Pancreas (tissue), 10 donors: ENCODE measurements around the gene EFCAB3. TPM values are rescaled to one million over a fixed set of nuclear protein-coding genes. Genes with fewer than 3 reads are reported as not detected.

ENCODE experiments used
- ATAC-seq, 4 donors: fragments of 200-7000 bp; cut with Tn5 transposase; one replicate each; pipeline versions ENCODE4 v1.8.0 to v1.9.1; 2020; ENCODE audit warnings: mild to moderate bottlenecking in 4 of 4, moderate library complexity in 4 of 4
- DNase-seq, 6 donors: peaks; one replicate each; pipeline ENCODE4 v3.0.0-alpha.2; 2020
- FAIRE-seq: peaks from 2 replicates; lab custom pipeline; 2012; peaks lifted over from hg19 to GRCh38; lab: Jason Lieb, UNC
- H3K27ac ChIP-seq, 4 donors: fragments of 200-600 bp; sonication (generic); 1 replicate in 3 of 4; 2 replicates in 1 of 4; pipeline versions ENCODE4 v1.5.0 to v1.8.0; 2020
- H3K27me3 ChIP-seq, 4 donors: fragments of 200-600 bp; one replicate each; pipeline ENCODE4 v1.8.0; 2021
- H3K36me3 ChIP-seq, 3 donors: fragments of 200-600 bp; sonication (generic) in 1 of 3; one replicate each; pipeline versions ENCODE4 v1.5.0 to v1.8.0; 2020 to 2021
- H3K4me1 ChIP-seq, 3 donors: fragments of 200-600 bp; one replicate each; pipeline ENCODE4 v1.8.0; 2021
- H3K4me3 ChIP-seq, 4 donors: fragments of 200-600 bp; sonication (generic) in 2 of 4; one replicate each; pipeline versions ENCODE4 v1.5.0 to v1.8.0; 2020 to 2021
- H3K9me3 ChIP-seq, 4 donors: fragments of 200-600 bp; one replicate each; pipeline ENCODE4 v1.8.0; 2021
- WGBS, 2 donors: extraction: QIAGEN DNeasy Blood & Tissue Kit; methylation state at CpG; one replicate each; pipeline ENCODE4 v1.1.7; 2013; 5-methylcytosine and 5-hydroxymethylcytosine counted together
- intact Hi-C, 3 donors: fragments of 100-400 bp; cut with DNase I; formaldehyde crosslinking; loops; one replicate each; pipeline versions ENCODE4 v1.11.1 to v1.14.2; 2022
- polyA plus RNA-seq, 2 donors: library from polyadenylated mRNA; stranded (reverse); fragments of 200-250 nt; gene quantifications; one replicate each; pipeline ENCODE4 v1.2.3, GENCODE V29; 2013
- total RNA-seq, 6 donors: library from RNA; stranded (reverse); fragmentation: NEBNext Ultra II Directional in 4 of 6; extraction: Animal tissue kit (Norgen Biotek cat#: 25700) in 4 of 6; gene quantifications; one replicate each; pipeline versions ENCODE4 v1.2.1 to v1.2.4, GENCODE V29; 2021 to 2023
- TF ChIP-seq, protein P1 (sequence below), 4 donors: fragments of 200-600 bp; sonication (generic) in 3 of 4; IDR thresholded peaks; one replicate each; pipeline versions ENCODE4 v1.5.0 to v1.8.0; 2021; ENCODE audit warnings: antibody characterized with exemption in 4 of 4
- donor health status: healthy with polysubstance abuse.
- donor health status: DM: no; HTN: no; CAD: no; lungs with moderate emphysema.
- donor health status: DM: no; HTN: no; CAD: no.
- donor health status: control.
- donor health status: control.
- donor health status: Bipolar disorder and iron deficiency.
- donor health status: DM: yes; HTN: yes; CAD: no.
- donor health status: DM: no; HTN: no; CAD: no.
- donor health status: DM: no; HTN: no; CAD: no.
- donor health status: DM: yes; HTN: yes; CAD: no.

The EFCAB3 gene
- total RNA-seq (not detected), polyA plus RNA-seq (not detected)

DNA sequence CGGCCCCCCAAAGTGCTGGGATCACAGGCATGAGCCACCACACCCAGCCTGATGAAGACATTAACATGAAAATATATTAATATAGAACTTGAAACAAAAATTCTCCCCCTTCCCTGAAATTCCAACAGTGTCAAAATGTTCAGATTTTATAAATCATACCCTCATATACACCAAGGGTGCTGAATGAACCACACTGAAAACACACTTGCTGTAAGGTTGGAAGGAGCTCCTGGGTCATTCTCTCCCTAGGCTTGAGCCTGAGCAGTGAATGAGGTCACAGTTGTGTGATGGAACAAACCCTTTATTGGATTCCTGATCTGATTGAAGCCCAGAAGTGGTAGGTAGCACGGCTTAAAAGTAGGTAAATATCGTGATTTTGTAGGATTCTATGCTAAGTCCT lies at the start of gene EFCAB3:
TSS of gene EFCAB3 (plus strand) at position 301 of the 400 bp plus-strand sequence. CDS start 2,427 bp downstream, outside the sequence.
- no peaks in the 10 kb centered on the region for H3K36me3 ChIP-seq
- intact Hi-C loops: no loop called here
- DNase-seq: no peak
- H3K4me1 ChIP-seq: no peaks in the 10 kb centered on the region
- no peaks in the 10 kb centered on the region for H3K9me3 ChIP-seq
- H3K27me3 ChIP-seq: peaks cover 0 to 6% (median 0%) of the 10 kb centered on the region in 4 donors
- WGBS, 2 donors: 67 to 86% methylated on average over 3 of the region's 3 CpGs
- TF ChIP-seq, protein P1, sequence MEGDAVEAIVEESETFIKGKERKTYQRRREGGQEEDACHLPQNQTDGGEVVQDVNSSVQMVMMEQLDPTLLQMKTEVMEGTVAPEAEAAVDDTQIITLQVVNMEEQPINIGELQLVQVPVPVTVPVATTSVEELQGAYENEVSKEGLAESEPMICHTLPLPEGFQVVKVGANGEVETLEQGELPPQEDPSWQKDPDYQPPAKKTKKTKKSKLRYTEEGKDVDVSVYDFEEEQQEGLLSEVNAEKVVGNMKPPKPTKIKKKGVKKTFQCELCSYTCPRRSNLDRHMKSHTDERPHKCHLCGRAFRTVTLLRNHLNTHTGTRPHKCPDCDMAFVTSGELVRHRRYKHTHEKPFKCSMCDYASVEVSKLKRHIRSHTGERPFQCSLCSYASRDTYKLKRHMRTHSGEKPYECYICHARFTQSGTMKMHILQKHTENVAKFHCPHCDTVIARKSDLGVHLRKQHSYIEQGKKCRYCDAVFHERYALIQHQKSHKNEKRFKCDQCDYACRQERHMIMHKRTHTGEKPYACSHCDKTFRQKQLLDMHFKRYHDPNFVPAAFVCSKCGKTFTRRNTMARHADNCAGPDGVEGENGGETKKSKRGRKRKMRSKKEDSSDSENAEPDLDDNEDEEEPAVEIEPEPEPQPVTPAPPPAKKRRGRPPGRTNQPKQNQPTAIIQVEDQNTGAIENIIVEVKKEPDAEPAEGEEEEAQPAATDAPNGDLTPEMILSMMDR (IDR thresholded peaks at IDR 0.05): no peak
- ATAC-seq: no peak
- no peak within 1 kb of the TSS for H3K27ac ChIP-seq
- no peak for FAIRE-seq
- no peak within 1 kb of the TSS for H3K4me3 ChIP-seq

DNA sequence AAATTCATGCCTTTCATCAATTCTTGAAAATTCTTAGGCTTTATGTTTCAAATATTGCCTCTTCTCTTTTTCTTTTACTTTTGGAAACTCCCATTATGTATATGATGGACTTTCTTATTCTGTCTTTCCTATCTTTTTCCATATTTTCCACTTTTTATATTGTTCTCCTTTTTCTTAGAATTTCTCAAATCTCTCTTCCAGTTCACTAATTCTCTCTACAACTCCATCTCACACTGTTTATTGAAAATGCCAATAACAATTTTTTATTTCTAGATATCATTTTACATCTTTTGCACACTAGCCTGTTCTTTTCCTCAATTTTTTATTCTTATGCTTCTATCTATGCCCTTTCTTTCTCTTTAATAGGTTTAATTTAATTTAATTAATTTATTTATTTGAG lies 43.8 kb upstream of the EFCAB3 start:
- no peak overlapping the region for H3K27ac ChIP-seq
- TF ChIP-seq, protein P1 (IDR thresholded peaks at IDR 0.05): no peak
- no peaks in the 10 kb centered on the region for H3K4me1 ChIP-seq
- FAIRE-seq (no peak), ATAC-seq (no peak), DNase-seq (no peak)
- H3K27me3 ChIP-seq: no peaks in the 10 kb centered on the region
- no peaks in the 10 kb centered on the region for H3K9me3 ChIP-seq
- intact Hi-C loops: no loop called here
- H3K36me3 ChIP-seq: no peaks in the 10 kb centered on the region
- H3K4me3 ChIP-seq: no peak overlapping the region

DNA sequence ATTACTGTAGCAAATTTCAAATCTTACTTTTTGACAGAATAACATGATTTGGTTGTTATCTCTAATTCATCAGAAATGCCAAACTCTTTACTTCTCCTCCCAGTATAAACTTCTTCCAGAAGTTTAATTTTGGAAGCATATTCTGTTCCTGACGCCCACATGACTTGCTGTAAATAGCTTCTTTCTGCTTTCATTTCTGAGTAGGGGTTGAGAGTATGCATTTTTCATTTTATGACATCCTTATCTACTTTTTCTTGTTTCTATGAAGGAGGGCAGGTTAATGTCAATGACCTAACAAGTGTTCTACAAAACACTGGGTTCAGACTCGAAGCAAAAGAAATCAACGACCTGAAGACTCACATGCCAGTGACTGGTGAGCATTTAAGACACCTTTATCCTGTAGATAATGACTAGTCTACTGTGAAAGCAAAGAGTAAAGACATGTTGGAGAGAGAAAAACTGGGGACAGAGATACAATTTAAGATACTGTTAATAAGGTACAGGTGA lies 36.5 kb upstream of the EFCAB3 start:
- FAIRE-seq (no peak), ATAC-seq (no peak), DNase-seq (no peak)
- no peak overlapping the region for H3K4me3 ChIP-seq
- no peaks in the 10 kb centered on the region for H3K27me3 ChIP-seq
- 14 to 16% methylated on average over 3 of the region's 3 CpGs for WGBS, 2 donors
- H3K4me1 ChIP-seq: no peaks in the 10 kb centered on the region
- TF ChIP-seq, protein P1 (IDR thresholded peaks at IDR 0.05): no peak
- intact Hi-C loops: no loop called here
- H3K27ac ChIP-seq: no peak overlapping the region
- no peaks in the 10 kb centered on the region for H3K9me3 ChIP-seq
- H3K36me3 ChIP-seq: no peaks in the 10 kb centered on the region

DNA sequence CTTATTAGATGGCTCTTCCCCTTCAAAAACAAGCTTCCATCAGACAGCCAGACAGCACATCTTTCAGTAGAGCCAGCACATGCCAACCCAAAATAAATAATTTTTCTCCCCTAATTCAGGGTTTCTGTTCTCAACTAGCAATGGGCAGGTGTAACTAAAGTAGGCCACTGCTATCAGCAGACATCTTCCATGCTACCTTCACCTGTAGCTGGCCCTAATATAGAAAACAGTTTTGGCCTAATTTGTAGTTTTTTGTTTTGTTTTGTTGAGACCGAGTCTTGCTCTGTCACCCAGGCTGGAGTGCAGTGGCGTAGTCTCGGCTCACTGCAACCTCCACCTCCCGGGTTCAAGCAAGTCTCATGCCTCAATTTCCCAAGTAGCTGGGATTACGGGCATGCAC lies 29.2 kb upstream of the EFCAB3 start:
- no peaks in the 10 kb centered on the region for H3K4me1 ChIP-seq
- TF ChIP-seq, protein P1 (IDR thresholded peaks at IDR 0.05): no peak
- H3K36me3 ChIP-seq: no peaks in the 10 kb centered on the region
- DNase-seq: no peak
- intact Hi-C loops: no loop called here
- 79 to 82% methylated on average over 5 of the region's 5 CpGs for WGBS, 2 donors
- ATAC-seq: no peak
- no peaks in the 10 kb centered on the region for H3K9me3 ChIP-seq
- H3K27me3 ChIP-seq: no peaks in the 10 kb centered on the region
- no peak overlapping the region for H3K27ac ChIP-seq
- H3K4me3 ChIP-seq: no peak overlapping the region
- no peak for FAIRE-seq

DNA sequence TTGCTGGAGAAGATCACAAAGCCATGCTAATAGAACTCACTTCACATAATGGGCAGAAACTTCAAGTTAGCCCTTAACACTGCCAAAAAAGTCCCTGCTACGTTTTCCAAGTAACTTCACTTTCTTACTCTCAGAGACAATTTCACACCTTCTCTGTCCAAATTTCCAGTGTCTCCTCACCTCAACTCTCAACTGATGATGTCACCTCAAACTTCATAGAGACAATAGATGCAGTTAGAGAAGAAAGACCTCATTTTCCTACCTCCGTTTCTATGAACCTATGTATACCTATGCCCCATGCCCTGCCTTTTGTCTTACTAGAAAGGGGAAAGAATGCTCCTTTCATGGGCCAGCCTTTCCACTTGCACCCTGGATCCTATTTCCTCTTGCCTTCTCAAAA lies 14.2 kb upstream of the EFCAB3 start:
- DNase-seq (no peak), FAIRE-seq (no peak), ATAC-seq (no peak)
- intact Hi-C loops: no loop called here
- no peaks in the 10 kb centered on the region for H3K9me3 ChIP-seq
- no peaks in the 10 kb centered on the region for H3K36me3 ChIP-seq
- H3K4me1 ChIP-seq: no peaks in the 10 kb centered on the region
- no peaks in the 10 kb centered on the region for H3K27me3 ChIP-seq
- H3K27ac ChIP-seq: no peak overlapping the region
- 38 to 63% methylated on average over 2 of the region's 2 CpGs for WGBS, 2 donors
- no peak overlapping the region for H3K4me3 ChIP-seq
- TF ChIP-seq, protein P1 (IDR thresholded peaks at IDR 0.05): no peak
